ENCODE measurements around the gene NUBPL.

The NUBPL gene

DNA sequence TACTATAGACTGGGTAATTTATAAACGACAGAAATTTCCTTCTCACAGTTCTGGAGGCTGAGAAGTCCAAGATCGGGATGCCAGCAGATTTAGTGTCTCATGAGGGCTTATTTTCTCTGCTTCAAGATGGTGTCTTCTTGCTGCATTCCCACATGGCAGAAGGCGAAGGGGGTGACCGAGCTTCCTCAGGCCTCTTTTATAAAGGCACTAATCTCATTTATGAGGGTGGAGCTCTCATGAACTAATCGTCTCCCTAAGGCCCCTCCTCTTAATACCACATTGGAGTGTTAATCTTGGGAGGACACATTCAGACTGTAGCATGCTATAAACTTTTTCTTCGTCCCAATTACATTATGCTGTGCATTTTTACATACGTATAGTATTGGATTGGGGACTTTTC lies 315.5 kb downstream of the NUBPL start:
- no peak overlapping the region for H3K4me3 ChIP-seq (ENCODE audit: low read depth, low read length)
- DNase-seq (ENCODE audit: low read depth), result no peak
- TF ChIP-seq, protein P1, sequence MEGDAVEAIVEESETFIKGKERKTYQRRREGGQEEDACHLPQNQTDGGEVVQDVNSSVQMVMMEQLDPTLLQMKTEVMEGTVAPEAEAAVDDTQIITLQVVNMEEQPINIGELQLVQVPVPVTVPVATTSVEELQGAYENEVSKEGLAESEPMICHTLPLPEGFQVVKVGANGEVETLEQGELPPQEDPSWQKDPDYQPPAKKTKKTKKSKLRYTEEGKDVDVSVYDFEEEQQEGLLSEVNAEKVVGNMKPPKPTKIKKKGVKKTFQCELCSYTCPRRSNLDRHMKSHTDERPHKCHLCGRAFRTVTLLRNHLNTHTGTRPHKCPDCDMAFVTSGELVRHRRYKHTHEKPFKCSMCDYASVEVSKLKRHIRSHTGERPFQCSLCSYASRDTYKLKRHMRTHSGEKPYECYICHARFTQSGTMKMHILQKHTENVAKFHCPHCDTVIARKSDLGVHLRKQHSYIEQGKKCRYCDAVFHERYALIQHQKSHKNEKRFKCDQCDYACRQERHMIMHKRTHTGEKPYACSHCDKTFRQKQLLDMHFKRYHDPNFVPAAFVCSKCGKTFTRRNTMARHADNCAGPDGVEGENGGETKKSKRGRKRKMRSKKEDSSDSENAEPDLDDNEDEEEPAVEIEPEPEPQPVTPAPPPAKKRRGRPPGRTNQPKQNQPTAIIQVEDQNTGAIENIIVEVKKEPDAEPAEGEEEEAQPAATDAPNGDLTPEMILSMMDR (IDR thresholded peaks at IDR 0.05; ENCODE audit: low read depth, low read length, missing control alignments), result no peak

DNA sequence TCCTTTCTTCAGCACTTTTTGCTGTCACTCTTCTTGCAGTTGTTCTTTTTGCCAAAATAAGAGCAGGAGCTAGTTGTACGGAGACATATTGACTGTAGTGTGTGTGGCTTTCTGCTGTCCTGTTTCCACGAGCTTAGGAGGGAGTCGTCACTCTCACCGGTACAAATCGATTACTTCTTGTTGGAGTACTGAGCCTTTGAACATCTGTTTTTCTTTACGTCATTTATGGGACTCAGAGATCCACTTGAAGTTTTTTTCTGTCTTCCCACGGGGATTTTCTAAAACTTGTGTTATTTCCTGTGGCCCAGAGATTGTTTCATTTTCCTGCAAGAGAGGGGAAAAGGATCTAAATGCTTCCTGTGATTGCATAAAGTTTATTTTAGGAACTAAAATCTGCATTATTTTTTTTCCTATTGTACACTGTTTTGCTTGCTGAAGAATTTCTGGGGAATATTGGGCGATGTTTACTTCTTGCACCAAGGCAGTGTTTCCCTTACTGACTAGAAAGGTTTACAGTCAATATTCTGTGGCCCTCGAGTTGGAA lies 316.1 kb downstream of the NUBPL start:
- no peak for DNase-seq (ENCODE audit: low read depth)
- TF ChIP-seq, protein P1 (IDR thresholded peaks at IDR 0.05; ENCODE audit: low read depth, low read length, missing control alignments), result no peak
- no peak overlapping the region for H3K4me3 ChIP-seq (ENCODE audit: low read depth, low read length)

DNA sequence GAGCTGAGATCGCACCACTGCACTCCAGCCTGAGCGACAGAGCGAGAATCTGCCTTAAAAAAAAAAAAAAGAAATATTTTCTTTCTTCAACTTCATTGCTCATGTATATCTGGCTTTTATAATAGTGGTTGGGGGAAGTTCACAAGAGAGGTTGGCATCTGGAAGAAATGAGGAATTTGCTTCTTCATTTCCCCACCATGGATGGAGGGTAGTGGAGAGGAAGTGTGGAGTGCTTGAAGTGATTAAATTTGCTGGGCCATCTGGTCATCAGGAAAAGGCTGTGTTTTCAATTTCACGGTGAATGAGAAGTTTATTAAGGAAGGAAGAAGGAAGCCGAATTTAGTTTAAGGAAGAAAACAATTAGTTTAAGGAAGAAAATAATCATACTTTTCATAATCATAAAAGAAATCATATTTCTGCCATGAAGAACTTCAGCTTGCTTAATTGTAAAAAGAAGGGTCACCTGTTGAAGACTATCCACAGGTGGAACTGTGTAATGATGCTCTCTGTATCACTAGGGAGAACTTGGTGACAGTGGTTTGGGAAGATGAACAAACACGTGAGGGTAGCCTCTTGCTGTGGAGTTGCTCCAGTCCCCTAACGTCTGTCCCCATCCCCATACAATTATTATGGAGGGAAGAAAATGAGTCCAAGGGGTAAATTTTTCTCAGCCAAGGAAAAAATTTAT lies 318.6 kb downstream of the NUBPL start:
- DNase-seq (ENCODE audit: low read depth), result no peak
- no peak overlapping the region for H3K4me3 ChIP-seq (ENCODE audit: low read depth, low read length)
- TF ChIP-seq, protein P1 (IDR thresholded peaks at IDR 0.05; ENCODE audit: low read depth, low read length, missing control alignments), result no peak

DNA sequence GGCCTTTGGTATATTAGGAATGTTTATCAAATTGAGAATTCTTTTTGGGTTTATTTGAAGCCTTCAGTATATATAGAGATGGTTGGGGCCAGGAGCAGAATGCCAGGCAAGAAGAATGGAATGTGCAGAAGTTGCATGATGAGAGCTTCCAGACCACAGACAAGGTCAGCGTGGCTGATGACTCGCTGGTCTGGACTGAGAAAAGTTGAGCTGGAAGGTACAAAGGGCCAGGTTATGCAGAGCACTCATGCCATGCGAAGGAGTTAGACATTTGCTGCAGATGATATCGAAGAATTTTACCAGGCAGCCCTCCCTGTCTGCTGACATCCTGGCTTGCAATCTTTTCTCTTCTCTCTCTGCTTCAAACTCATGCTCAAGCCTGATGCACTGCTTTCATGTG lies 319.7 kb downstream of the NUBPL start:
- DNase-seq (ENCODE audit: low read depth), result no peak
- TF ChIP-seq, protein P1 (IDR thresholded peaks at IDR 0.05; ENCODE audit: low read depth, low read length, missing control alignments), result no peak
- no peak overlapping the region for H3K4me3 ChIP-seq (ENCODE audit: low read depth, low read length)

DNA sequence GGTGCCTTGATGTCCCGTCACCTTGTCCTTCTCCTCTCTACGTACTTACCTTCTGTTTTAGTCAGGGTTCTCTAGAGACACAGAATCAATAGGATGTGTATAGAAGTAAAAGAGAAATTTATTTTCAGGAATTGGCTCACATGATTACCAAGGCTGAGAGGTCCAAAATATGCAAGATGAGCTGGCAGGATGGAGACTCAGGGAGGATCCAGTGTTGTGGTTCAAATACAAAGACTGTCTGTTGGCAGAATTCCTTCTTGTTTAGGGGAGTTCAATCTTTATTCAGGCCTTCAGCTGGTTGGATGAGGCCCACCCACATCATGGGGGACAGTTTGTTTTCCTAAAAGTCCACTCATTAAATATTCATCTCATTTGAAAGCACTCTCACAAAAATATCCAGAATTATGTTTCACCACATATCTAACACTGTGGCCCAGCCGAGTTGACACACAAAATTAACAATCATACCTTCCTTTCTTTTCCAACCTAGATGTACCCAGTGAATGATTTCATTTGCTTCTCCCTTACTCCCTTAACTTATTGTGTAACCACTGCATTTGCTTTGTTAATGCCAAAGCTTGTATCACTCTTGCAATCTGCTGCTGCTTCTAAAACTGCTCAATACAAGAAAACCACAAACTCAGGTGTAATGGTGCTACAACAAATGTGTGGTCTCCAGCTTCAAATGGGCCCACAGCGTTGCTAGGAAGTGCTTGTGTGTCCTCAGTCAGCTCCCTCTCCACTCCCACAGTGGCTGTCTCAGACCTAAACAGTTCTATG lies 320.5 kb downstream of the NUBPL start:
- DNase-seq (ENCODE audit: low read depth), result no peak
- H3K4me3 ChIP-seq (ENCODE audit: low read depth, low read length), result no peak overlapping the region
- TF ChIP-seq, protein P1 (IDR thresholded peaks at IDR 0.05; ENCODE audit: low read depth, low read length, missing control alignments), result no peak

DNA sequence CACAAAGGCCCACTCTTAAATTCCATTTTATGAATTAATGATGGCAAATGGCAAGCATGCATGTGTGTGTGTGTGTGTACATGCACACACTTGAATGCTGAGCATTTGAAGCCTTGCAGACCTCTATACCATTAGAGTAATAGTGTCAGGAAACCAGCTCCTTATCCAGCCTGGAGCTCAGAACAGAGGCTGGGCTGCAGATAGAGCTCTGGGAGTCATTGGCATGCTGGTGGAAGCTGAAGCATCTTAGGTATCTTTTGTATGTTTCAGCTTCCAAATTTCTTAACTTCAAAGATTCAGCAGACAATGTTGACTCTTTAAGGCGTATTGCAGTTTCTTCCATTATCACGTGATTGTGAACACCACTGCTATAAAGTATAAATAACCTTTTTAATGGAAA lies 323.0 kb downstream of the NUBPL start:
- DNase-seq (ENCODE audit: low read depth), result no peak
- TF ChIP-seq, protein P1 (IDR thresholded peaks at IDR 0.05; ENCODE audit: low read depth, low read length, missing control alignments), result no peak
- no peak overlapping the region for H3K4me3 ChIP-seq (ENCODE audit: low read depth, low read length)
